Measurements from ENCODE around the gene BTNL3.

BTNL3 gene

GRCh38 chr5:180988592-180988991 is at the start of gene BTNL3:
TSS of gene BTNL3 (plus strand) at chr5:180988846. CDS start at chr5:180989029, 183 bp downstream.
- no peak for TF ChIP-seq CTCF (IDR thresholded peaks at IDR 0.05)

- TF ChIP-seq CTCF (IDR thresholded peaks at IDR 0.05): no peak
These were observed 38.2 kb upstream of the BTNL3 start for GRCh38 chr5:180950291-180950949.

GRCh38 chr5:180959661-180960060 is 29.0 kb upstream of the BTNL3 start:
- no peak for TF ChIP-seq CTCF (IDR thresholded peaks at IDR 0.05)

GRCh38 chr5:180960209-180960608 is 28.4 kb upstream of the BTNL3 start:
- no peak for TF ChIP-seq CTCF (IDR thresholded peaks at IDR 0.05)

GRCh38 chr5:180969406-180969805 is 19.2 kb upstream of the BTNL3 start:
- TF ChIP-seq CTCF (IDR thresholded peaks at IDR 0.05): no peak

- no peak for TF ChIP-seq CTCF (IDR thresholded peaks at IDR 0.05)
These were observed 18.3 kb upstream of the BTNL3 start for GRCh38 chr5:180970336-180970735.

GRCh38 chr5:180970875-180971274 is 17.8 kb upstream of the BTNL3 start:
- TF ChIP-seq CTCF (IDR thresholded peaks at IDR 0.05): no peak

Measured in LNCAP (cell line).